HEK293T (cell line): ENCODE data around the gene ERC2.

Source experiments
- CTCF ChIA-PET: fragments of 350-600 bp; formaldehyde crosslinking; extraction: SDS; loops from one replicate; lab custom pipeline; 2021; ENCODE audit warnings: antibody characterized with exemption, inconsistent platforms; lab: Yijun Ruan, JAX
- POLR2A ChIA-PET: fragments of 350-600 bp; formaldehyde crosslinking; extraction: SDS; loops from one replicate; lab custom pipeline; 2020; ENCODE audit warnings: antibody characterized with exemption, inconsistent platforms; lab: Yijun Ruan, JAX
- DNase-seq: peaks from one replicate; pipeline ENCODE4 v3.0.0; 2012; ENCODE audit warnings: mixed read lengths; ENCODE audit errors: extremely low spot score
- ARNT ChIP-seq: fragments of 450-650 bp; IDR thresholded peaks from 2 replicates; pipeline ENCODE4 v1.6.1; 2017; ENCODE audit warnings: mild to moderate bottlenecking
- BHLHE40 ChIP-seq: fragments of 450-650 bp; IDR thresholded peaks from 2 replicates; pipeline ENCODE4 v1.6.1; 2016; ENCODE audit warnings: mild to moderate bottlenecking, moderate library complexity, borderline replicate concordance
- CTBP1 ChIP-seq: fragments of 450-650 bp; IDR thresholded peaks from 2 replicates; pipeline ENCODE4 v1.6.1; 2016; ENCODE audit warnings: borderline replicate concordance
- ELF4 ChIP-seq: fragments of 450-650 bp; IDR thresholded peaks from 2 replicates; pipeline ENCODE4 v1.6.1; 2017; ENCODE audit warnings: antibody characterized with exemption
- FOXA1 ChIP-seq: fragments of 450-650 bp; IDR thresholded peaks from 2 replicates; pipeline ENCODE4 v1.6.1; 2016; ENCODE audit warnings: mild to moderate bottlenecking
- FOXK2 ChIP-seq: fragments of 450-650 bp; IDR thresholded peaks from 2 replicates; pipeline ENCODE4 v1.6.1; 2016; ENCODE audit warnings: mild to moderate bottlenecking
- FOXM1 ChIP-seq: fragments of 450-650 bp; IDR thresholded peaks from 2 replicates; pipeline ENCODE4 v1.6.1; 2017; ENCODE audit warnings: mild to moderate bottlenecking, borderline replicate concordance
- HDGF ChIP-seq: fragments of 450-650 bp; IDR thresholded peaks from 2 replicates; pipeline ENCODE4 v1.6.1; 2017; ENCODE audit warnings: antibody characterized with exemption, borderline replicate concordance
- L3MBTL2 ChIP-seq: fragments of 450-650 bp; conservative IDR thresholded peaks from 2 replicates; pipeline ENCODE4 v1.6.1; 2016; ENCODE audit warnings: mild to moderate bottlenecking
- LEF1 ChIP-seq: fragments of 450-650 bp; IDR thresholded peaks from 2 replicates; pipeline ENCODE4 v1.6.1; 2017; ENCODE audit warnings: mild to moderate bottlenecking, borderline replicate concordance
- NFRKB ChIP-seq: fragments of 450-650 bp; IDR thresholded peaks from 2 replicates; pipeline ENCODE4 v1.6.1; 2016; ENCODE audit warnings: mild to moderate bottlenecking, moderate library complexity
- SP1 ChIP-seq: fragments of 450-650 bp; IDR thresholded peaks from 2 replicates; pipeline ENCODE4 v1.6.1; 2017
- SUZ12 ChIP-seq: fragments of 450-650 bp; IDR thresholded peaks from 2 replicates; pipeline ENCODE4 v1.6.1; 2016; ENCODE audit warnings: mild to moderate bottlenecking
- TARDBP ChIP-seq: fragments of 450-650 bp; IDR thresholded peaks from 2 replicates; pipeline ENCODE4 v1.6.1; 2016
- ZNF384 ChIP-seq: fragments of 450-650 bp; IDR thresholded peaks from 2 replicates; pipeline ENCODE4 v1.6.1; 2016
- TF ChIP-seq, protein P1 (sequence below): fragments of 450-650 bp; IDR thresholded peaks from 2 replicates; pipeline ENCODE4 v1.6.1; 2016

Gene ERC2

DNA sequence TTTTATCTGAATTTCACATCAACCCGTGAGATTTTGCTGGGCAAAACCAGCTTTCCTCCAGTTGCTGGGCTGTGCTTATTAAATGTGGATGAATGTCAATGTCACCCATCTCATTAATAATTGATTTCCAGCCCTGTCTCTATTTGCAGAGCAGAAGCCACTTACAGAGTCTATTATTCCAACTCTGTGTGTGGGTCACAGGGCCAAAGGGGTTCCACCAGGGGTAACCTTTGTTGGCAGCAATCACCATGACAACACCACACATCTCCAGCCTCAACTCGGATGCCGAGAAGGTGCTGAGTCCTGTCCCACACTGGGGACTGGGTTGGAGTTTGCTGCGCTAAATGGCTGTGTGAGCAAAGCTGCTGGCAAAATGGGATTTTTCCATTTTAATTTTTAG is 930.1 kb downstream of the ERC2 start:
- CTCF ChIA-PET, result no interaction called here
- no peak for DNase-seq
- POLR2A ChIA-PET, result no interaction called here
- TF ChIP-seq NFRKB (no peak), FOXM1 (no peak), BHLHE40 (no peak), SUZ12 (no peak), LEF1 (no peak), ELF4 (no peak), ARNT (no peak), TARDBP (no peak), CTBP1 (no peak), FOXK2 (no peak), L3MBTL2 (no peak), SP1 (no peak), FOXA1 (no peak), HDGF (no peak), ZNF384 (no peak)
- TF ChIP-seq, protein P1, sequence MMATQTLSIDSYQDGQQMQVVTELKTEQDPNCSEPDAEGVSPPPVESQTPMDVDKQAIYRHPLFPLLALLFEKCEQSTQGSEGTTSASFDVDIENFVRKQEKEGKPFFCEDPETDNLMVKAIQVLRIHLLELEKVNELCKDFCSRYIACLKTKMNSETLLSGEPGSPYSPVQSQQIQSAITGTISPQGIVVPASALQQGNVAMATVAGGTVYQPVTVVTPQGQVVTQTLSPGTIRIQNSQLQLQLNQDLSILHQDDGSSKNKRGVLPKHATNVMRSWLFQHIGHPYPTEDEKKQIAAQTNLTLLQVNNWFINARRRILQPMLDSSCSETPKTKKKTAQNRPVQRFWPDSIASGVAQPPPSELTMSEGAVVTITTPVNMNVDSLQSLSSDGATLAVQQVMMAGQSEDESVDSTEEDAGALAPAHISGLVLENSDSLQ, result no peak

DNA sequence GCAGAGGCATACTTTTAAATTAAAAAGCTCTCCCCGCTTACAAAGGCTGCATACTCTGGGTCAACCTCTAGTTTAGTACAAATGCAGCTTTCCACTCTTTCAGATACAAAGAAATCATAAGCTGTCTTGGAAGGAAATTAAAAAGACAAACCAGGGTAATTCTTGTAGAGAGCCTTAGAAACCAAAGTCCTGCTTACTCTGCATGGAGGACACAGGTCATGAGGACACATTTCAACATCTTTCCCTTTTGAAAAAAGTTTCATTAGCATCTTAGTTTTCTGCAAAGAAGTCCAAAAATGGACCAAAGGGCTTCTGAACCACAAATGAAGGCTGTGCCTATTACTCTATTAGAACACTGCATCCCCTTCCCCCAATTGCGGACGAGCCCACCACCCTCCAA is 930.7 kb downstream of the ERC2 start:
- CTCF ChIA-PET, result interaction anchor here (0.7 kb wide), 1 partner anchor 176 kb away, joined by 3 read pairs; no protein-coding TSS in a partner anchor
- POLR2A ChIA-PET, result no interaction called here

DNA sequence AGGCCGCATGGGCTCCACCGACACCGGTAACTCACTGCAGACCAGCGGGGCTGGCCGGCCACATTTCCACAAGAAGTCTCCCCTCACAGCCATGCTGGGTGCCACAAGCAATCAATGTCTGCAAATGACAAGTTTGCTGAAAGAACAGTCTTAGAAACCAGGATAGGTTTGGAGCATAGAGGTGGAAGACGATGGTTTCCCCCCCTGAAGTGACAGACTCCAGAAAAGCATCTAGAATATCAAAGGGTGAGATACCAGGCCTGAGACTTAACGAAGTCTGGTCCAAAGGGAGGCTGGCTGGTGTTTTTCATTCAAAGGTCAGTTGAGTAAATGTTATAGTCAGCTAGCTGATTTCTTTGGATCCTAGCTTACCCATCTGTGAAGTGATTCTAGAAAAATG is 931.1 kb downstream of the ERC2 start:
- ChIA-PET POLR2A (no interaction called here), CTCF (interaction anchor here (0.7 kb wide), 1 partner anchor 175 kb away, joined by 3 read pairs; no protein-coding TSS in a partner anchor)
- TF ChIP-seq ZNF384, result no peak
- DNase-seq, result no peak

More for the DNA sequence above, 930.7 kb downstream of the ERC2 start:
- TF ChIP-seq L3MBTL2 (no peak), BHLHE40 (no peak), LEF1 (no peak), NFRKB (no peak), HDGF (no peak), TARDBP (no peak), CTBP1 (no peak), FOXM1 (no peak), ZNF384 (no peak), ELF4 (no peak), SUZ12 (no peak), FOXK2 (no peak), FOXA1 (no peak), ARNT (no peak)
- TF ChIP-seq, protein P1, result no peak
- no peak for DNase-seq

DNA sequence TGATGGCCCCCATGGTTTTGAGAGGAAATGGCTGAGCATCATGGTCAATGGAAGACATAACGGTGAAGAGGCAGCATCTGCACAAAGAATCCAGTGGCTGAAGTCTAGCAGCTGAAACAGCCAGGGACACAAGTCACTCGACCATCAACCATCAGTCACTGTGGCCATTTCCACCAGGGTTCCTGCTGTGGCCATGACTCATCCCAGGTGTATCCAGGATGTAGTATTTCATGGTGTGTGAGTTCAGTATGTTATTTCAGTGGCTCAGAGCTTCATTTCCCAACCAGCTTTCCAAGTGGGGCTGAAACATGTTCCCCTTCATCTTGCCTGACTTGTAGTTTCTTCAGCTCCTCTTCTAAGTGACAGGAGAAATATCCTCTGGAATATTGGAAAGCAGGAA is 933.4 kb downstream of the ERC2 start:
- TF ChIP-seq TARDBP (no peak), SP1 (no peak), ARNT (no peak), HDGF (no peak), ZNF384 (no peak), FOXA1 (no peak), FOXK2 (no peak), BHLHE40 (no peak), FOXM1 (no peak), CTBP1 (no peak), NFRKB (no peak), LEF1 (no peak), ELF4 (no peak), L3MBTL2 (no peak)
- TF ChIP-seq, protein P1, result no peak
- no peak for DNase-seq
- POLR2A ChIA-PET, result no interaction called here
- CTCF ChIA-PET, result no interaction called here

DNA sequence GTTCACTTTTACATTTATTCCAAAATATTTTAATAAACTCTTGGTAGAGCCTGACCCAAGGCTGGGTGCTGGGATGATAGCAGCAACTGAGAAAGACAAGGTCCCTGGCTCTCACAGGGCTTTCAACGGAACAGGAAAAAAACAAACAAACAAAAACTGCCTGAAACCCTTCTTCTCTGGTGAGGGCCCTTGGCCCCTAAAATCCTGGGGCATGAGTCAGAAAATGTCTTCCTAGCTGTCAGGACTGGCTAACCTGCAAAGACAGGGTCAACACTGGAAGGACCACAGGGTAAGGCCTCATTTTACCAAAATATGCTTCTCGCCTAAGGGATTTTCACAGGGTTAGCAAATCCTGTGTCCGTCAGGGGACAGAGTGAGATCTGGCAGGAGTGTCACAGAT is 935.5 kb downstream of the ERC2 start:
- DNase-seq, result no peak
- TF ChIP-seq ZNF384, result no peak
- no peak for TF ChIP-seq CTBP1
- no peak for TF ChIP-seq FOXM1
- no peak for TF ChIP-seq L3MBTL2
- no peak for TF ChIP-seq BHLHE40
- no peak for TF ChIP-seq HDGF
- no peak for TF ChIP-seq ARNT
- no peak for TF ChIP-seq TARDBP
- TF ChIP-seq SUZ12, result no peak
- no peak for TF ChIP-seq FOXK2
- TF ChIP-seq FOXA1, result no peak
- no peak for TF ChIP-seq ELF4
- TF ChIP-seq LEF1, result no peak
- no peak for TF ChIP-seq NFRKB
- TF ChIP-seq, protein P1, result no peak
- no peak for TF ChIP-seq SP1
- CTCF ChIA-PET, result no interaction called here
- POLR2A ChIA-PET, result no interaction called here

DNA sequence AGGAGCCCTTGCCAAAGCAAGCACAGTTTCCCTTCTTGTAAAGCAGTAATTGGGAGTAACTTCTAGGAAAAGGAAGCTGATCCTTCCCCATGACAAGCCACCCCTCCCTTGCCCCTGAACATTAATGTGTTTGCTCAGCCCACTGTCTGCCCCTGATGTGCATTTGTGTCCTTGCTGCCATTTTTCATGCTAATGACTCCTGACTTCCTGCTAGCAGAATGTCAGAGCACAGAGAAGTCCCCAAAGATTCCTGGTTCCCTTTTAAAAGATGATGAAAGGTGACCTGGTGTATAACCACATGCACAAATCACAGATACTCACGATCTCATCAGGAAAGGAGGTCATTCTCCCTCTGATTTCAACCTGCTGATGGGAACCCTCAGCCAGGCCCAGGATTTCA is 936.9 kb downstream of the ERC2 start:
- ChIA-PET POLR2A (no interaction called here), CTCF (no interaction called here)
- no peak for DNase-seq
- TF ChIP-seq CTBP1, result no peak
- no peak for TF ChIP-seq FOXK2
- no peak for TF ChIP-seq ELF4
- no peak for TF ChIP-seq BHLHE40
- no peak for TF ChIP-seq LEF1
- TF ChIP-seq ARNT, result no peak
- TF ChIP-seq TARDBP, result no peak
- no peak for TF ChIP-seq HDGF
- no peak for TF ChIP-seq L3MBTL2
- TF ChIP-seq SP1, result no peak
- TF ChIP-seq, protein P1, result no peak
- no peak for TF ChIP-seq FOXA1
- no peak for TF ChIP-seq FOXM1
- TF ChIP-seq NFRKB, result no peak
- no peak for TF ChIP-seq ZNF384
- TF ChIP-seq SUZ12, result no peak
